Epithelial cell of esophagus (primary cell): Measurements from ENCODE around the gene CALML5.

Experiments used
- DNase-seq: peaks from one replicate; pipeline ENCODE4 v3.0.0; 2010; ENCODE audit warnings: low read depth
- H3K4me3 ChIP-seq: 2 replicates; pipeline ENCODE4 v1.5.1; 2011; ENCODE audit warnings: mild to moderate bottlenecking, low read length, control low read depth
- CTCF ChIP-seq: IDR thresholded peaks from 2 replicates; pipeline ENCODE4 v1.5.1; 2011; ENCODE audit warnings: low read depth, mild to moderate bottlenecking, low read length, control low read depth, inconsistent platforms; ENCODE audit not compliant: insufficient read depth; ENCODE audit errors: missing control alignments

Gene CALML5

GRCh38 chr10:5499493-5500140 is at the start of gene CALML5:
Gene CALML5 (minus strand): TSS chr10:5499570. CDS start chr10:5499438, 132 bp downstream.
- DNase-seq: no peak
- no peak for TF ChIP-seq CTCF
- H3K4me3 ChIP-seq: no peak within 1 kb of the TSS

- peak overlapping the region; percentile 13 for H3K4me3 ChIP-seq
- TF ChIP-seq CTCF: no peak
- peak; percentile 79 for DNase-seq
Observed at GRCh38 chr10:5547931-5548660, 48.7 kb upstream of the CALML5 start.

GRCh38 chr10:5547681-5547930 is 48.2 kb upstream of the CALML5 start:
- TF ChIP-seq CTCF: no peak
- peak overlapping the region; percentile 13 for H3K4me3 ChIP-seq

GRCh38 chr10:5546891-5547680 is 47.7 kb upstream of the CALML5 start:
- no peak for TF ChIP-seq CTCF
- peak; percentile 79 for DNase-seq
- H3K4me3 ChIP-seq: no peak overlapping the region

More at GRCh38 chr10:5547681-5547930, 48.2 kb upstream of the CALML5 start:
- DNase-seq: no peak

- peak; percentile 85 for DNase-seq
- H3K4me3 ChIP-seq: no peak overlapping the region
- TF ChIP-seq CTCF: no peak
Observed at GRCh38 chr10:5545778-5546710, 46.7 kb upstream of the CALML5 start.

GRCh38 chr10:5545426-5545777 is 46.0 kb upstream of the CALML5 start:
- DNase-seq: no peak
- H3K4me3 ChIP-seq: no peak overlapping the region

More at GRCh38 chr10:5545426-5545777, 46.0 kb upstream of the CALML5 start:
- TF ChIP-seq CTCF: no peak
